Rectal smooth muscle tissue (tissue), 1 donor: ENCODE measurements around the gene B4GALNT3.
A peak's percentile ranks its signal among the peaks of the same experiment; 100 is the strongest.
"Not testable (repeated sequence)": the region's sequence is repeated elsewhere in the genome, so short reads cannot be mapped to it uniquely, and the experiment has no call there.

Source experiments
- H3K27ac ChIP-seq: one replicate; pipeline ENCODE4 v1.7.0; 2013; ENCODE audit warnings: low read depth, low read length, inconsistent platforms
- H3K27me3 ChIP-seq: one replicate; pipeline ENCODE4 v1.7.0; 2013; ENCODE audit warnings: low read length; ENCODE audit not compliant: control insufficient read depth, insufficient read depth
- H3K36me3 ChIP-seq: one replicate; pipeline ENCODE4 v1.7.0; 2013; ENCODE audit warnings: low read length; ENCODE audit not compliant: control insufficient read depth, insufficient read depth
- H3K4me1 ChIP-seq: one replicate; pipeline ENCODE4 v1.7.0; 2013; ENCODE audit warnings: low read length; ENCODE audit not compliant: control insufficient read depth, insufficient read depth
- H3K4me3 ChIP-seq: one replicate; pipeline ENCODE4 v1.7.0; 2013; ENCODE audit warnings: low read length
- H3K9ac ChIP-seq: one replicate; pipeline ENCODE4 v1.7.0; 2013; ENCODE audit warnings: low read length

Gene B4GALNT3

DNA sequence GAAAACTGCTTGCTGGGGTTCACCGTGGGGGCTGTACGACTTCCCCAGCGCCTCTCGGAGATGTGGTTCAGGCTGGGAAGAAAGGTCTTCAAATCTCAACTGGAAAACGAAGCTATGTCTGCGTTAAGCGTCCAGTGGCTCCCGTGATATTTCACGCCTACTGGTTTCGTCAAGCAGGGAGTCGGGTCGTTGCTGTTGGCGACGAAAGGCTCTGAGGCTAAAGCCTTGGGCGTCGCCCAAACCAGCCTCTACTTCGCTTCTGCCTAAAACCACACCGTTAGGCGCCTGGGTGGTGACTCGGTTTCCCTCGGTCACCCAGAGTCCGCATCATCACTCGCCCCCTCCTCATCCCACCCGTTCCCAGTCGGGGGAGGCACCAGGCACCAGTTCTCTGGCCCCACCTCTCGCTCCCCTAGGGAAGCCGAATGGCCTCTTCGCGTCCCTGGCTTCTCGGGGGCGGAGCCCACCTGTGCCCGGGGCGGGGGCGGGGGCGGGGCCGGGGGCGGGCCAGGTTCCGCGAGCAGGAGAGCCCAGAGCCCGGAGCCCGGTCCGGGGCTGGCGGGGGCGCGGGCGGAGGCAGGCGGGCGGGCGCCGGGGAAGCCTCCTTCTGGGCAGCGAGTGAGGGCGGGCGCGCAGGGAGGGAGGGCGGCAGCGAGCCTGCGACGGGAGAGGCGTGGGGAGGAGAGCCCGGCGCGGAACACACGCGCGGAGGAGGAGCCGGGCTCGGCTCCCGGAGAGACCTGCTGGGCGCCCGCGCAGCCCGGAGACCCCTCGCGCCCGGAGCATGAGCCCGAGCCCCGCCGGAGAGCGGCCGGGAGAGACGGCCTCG lies at the start of gene B4GALNT3:
B4GALNT3 (plus strand) TSS at position 510 of the 829 bp plus-strand sequence. CDS start 438 bp downstream, outside the sequence.
- Histone ChIP-seq H3K27ac (no peak within 1 kb of the TSS), H3K36me3 (no peaks in the 10 kb centered on the region), H3K4me1 (peaks cover 5% of the 10 kb centered on the region), H3K4me3 (peak within 1 kb of the TSS; percentile 75), H3K27me3 (peaks cover 5% of the 10 kb centered on the region), H3K9ac (peak within 1 kb of the TSS; percentile 12)

DNA sequence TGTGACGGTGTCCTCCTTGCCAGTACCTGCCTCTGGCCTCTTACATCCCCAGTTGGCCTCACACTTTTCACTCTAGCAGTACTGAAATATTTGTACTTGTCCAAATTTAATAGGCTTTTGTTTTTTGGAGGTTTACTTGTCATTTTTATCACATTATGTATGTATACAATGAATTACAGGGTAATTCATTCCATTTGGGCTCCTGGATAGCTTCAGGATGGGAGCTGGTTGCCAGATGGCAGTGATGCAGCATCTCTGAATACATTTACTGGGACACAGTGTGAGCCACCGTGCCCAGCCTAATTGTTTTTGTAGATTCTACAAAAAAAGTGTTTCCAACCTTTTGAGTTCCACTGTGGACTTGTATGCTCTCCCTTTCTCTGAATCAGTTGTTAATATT lies 44.9 kb upstream of the B4GALNT3 start:
- Histone ChIP-seq H3K36me3 (peaks cover 5% of the 10 kb centered on the region), H3K27me3 (no peaks in the 10 kb centered on the region), H3K27ac (no peak overlapping the region), H3K4me3 (no peak overlapping the region), H3K4me1 (no peaks in the 10 kb centered on the region), H3K9ac (no peak overlapping the region)

GRCh38 chr12:418432-418831 lies 41.3 kb upstream of the B4GALNT3 start:
- Histone ChIP-seq H3K9ac (no peak overlapping the region), H3K27me3 (no peaks in the 10 kb centered on the region), H3K4me3 (no peak overlapping the region), H3K4me1 (no peaks in the 10 kb centered on the region), H3K27ac (no peak overlapping the region), H3K36me3 (peaks cover 5% of the 10 kb centered on the region)

DNA sequence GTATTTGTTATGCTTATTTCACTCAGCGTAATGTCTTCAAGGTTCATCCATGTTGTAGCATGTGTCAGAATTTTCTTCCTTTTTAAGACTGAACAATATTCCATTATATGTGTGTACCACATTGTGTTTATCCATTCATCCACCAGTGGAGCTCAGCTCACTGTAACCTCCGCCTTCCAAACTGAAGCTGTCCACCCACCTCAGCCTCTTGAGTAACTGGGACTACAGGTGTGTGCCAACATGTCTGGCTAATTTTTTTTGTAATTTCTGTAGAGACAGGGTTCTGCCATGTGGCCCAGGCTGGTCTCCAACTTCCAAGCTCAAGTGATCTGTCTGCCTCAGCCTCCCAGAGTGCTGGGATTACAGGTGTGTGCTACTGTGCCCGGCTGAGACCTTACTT lies 37.2 kb upstream of the B4GALNT3 start:
- no peaks in the 10 kb centered on the region for H3K36me3 ChIP-seq

DNA sequence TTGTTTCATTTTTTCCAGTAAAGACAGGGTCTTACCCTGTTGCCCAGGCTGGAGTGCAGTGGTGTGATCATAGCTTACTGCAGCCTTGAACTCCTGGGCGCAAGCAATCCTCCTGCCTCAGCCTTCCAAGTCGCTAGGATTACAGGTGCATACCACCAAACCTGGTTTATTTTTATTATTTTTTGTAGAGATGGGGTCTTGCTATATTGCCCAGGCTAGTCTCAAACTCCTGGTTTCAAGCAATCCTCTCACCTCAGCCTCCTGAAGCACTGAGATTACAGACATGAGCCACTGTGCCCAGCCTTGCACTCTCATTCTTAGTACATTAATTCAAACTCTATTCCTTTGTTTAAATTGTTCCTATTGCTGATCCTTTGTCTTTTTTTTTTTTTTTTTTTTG lies 24.0 kb upstream of the B4GALNT3 start:
- not testable (repeated sequence) for H3K27ac ChIP-seq, H3K4me1 ChIP-seq, H3K9ac ChIP-seq, H3K36me3 ChIP-seq, H3K4me3 ChIP-seq, H3K27me3 ChIP-seq

More for the DNA sequence above, 37.2 kb upstream of the B4GALNT3 start:
- no peaks in the 10 kb centered on the region for H3K4me1 ChIP-seq
- H3K9ac ChIP-seq = no peak overlapping the region
- no peak overlapping the region for H3K4me3 ChIP-seq
- H3K27me3 ChIP-seq = no peaks in the 10 kb centered on the region
- H3K27ac ChIP-seq = no peak overlapping the region

DNA sequence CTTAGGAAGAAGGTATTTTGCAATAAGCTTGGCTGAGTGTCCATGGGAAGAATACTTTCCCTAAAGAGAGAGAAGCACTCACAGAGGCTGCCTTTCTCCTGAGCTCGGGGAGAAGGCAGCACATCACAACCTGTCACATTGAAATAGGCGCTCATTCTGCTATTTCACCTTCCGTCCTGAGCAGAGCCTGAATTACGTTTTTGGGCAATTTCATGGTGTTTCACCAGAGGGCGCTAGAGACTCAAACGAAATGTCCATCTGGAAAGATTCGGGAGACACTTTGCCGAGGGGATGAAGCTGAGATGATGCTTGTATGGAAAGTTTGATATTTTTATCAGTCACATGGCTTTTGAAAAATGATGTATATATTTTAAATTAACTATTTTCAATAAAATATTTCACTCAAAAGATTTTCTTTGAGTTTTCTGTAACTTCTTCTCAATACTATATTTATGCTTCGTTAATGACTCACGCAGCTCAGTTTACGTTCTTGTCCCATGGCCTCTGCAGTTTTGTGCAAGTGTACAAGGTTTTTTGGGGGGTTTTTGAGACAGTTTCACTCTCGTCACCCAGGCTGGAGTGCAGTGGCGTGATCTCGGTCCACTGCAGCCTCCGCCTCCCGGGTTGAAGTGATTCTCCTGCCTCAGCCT lies 17.4 kb upstream of the B4GALNT3 start:
- Histone ChIP-seq H3K4me1 (no peaks in the 10 kb centered on the region), H3K4me3 (no peak overlapping the region), H3K9ac (no peak overlapping the region), H3K36me3 (no peaks in the 10 kb centered on the region), H3K27me3 (no peaks in the 10 kb centered on the region), H3K27ac (no peak overlapping the region)

DNA sequence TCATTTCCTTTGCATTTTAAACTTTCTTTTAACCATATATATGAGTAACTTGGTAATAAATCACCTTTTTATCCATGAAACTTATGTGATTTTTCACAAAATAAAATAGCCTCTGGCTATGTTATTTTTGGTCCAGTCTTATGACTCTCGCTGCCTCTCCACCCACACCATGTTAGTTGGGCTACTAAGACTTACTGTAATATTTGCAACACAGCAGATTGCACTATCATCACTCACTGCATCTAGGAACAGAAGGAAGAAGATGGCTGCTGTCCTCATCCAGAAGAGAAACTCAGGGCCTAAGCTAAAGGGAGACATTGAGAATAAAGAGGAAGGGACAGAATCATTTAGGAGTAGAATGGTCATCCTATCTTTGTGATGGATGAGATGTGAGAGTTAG lies 12.6 kb upstream of the B4GALNT3 start:
- Histone ChIP-seq H3K4me1 (no peaks in the 10 kb centered on the region), H3K9ac (no peak overlapping the region), H3K27ac (no peak overlapping the region), H3K4me3 (no peak overlapping the region), H3K36me3 (no peaks in the 10 kb centered on the region), H3K27me3 (peaks cover 3% of the 10 kb centered on the region)

DNA sequence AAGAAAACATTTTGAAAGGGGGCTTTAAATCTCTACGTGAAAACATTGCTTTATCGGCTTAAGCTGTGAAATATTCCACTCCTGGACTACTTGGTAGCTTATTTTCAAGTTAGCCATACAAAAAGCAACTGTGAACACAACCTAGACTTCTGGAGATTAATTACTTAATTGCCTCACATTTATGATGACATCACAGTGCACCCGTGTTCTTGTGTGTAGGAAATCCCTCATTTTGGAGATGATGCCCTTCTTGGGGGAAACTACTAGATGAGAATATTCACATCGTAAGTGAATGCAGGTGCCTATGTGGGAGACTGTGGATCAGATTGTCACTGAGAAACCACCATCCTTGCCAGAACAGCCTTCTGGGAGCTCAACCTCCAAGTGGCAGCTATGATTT lies 10.5 kb upstream of the B4GALNT3 start:
- Histone ChIP-seq H3K36me3 (no peaks in the 10 kb centered on the region), H3K4me3 (no peak overlapping the region), H3K9ac (no peak overlapping the region), H3K4me1 (no peaks in the 10 kb centered on the region), H3K27me3 (peaks cover 3% of the 10 kb centered on the region), H3K27ac (no peak overlapping the region)

DNA sequence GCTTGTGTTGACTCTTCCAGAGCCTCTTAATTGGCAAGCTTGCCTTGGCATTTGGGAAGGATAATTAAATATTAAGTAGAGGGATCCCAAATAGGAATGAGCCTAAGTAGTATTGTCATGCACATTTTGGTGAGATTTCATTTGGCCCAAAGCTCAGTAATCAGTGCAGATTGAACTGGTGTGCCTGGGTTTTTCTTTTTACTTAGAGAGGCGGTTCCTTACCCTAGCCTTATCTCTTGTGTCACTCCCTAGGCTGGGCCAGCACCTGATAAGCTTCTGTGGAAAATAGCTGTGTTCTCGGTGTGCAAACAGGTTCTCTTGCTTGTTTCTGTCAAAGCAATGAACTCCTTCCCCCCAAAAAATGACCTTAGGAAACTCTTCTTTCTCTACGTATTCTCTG lies 9.3 kb upstream of the B4GALNT3 start:
- Histone ChIP-seq H3K4me1 (no peaks in the 10 kb centered on the region), H3K9ac (no peak overlapping the region), H3K27me3 (peaks cover 3% of the 10 kb centered on the region), H3K4me3 (no peak overlapping the region), H3K36me3 (no peaks in the 10 kb centered on the region), H3K27ac (no peak overlapping the region)

- H3K9ac ChIP-seq = no peak overlapping the region
- no peaks in the 10 kb centered on the region for H3K4me1 ChIP-seq
- no peaks in the 10 kb centered on the region for H3K36me3 ChIP-seq
- H3K4me3 ChIP-seq = no peak overlapping the region
- no peak overlapping the region for H3K27ac ChIP-seq
- H3K27me3 ChIP-seq = peaks cover 3% of the 10 kb centered on the region
Observed at GRCh38 chr12:452667-453210, 7.0 kb upstream of the B4GALNT3 start.

DNA sequence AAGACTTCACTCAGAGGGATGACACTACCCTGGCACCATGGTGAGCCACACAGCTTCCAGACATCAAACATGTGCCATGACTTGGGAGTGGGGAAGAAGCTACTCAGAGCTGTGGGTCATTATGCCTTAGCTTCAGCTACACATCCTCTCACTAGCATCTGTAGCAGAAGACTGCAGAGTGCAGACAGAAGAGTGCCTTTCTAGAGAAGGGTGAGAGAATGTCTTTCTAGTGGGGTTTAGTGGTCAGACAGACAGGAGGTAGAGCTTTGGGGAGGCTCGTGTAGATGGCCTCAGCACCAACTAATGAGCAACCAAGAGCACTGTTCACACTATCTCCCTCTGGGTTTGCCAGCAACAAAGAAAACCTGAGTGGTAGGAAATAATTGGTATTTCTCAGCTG lies 4.9 kb upstream of the B4GALNT3 start:
- Histone ChIP-seq H3K27ac (no peak overlapping the region), H3K9ac (no peak overlapping the region), H3K4me3 (no peak overlapping the region)

DNA sequence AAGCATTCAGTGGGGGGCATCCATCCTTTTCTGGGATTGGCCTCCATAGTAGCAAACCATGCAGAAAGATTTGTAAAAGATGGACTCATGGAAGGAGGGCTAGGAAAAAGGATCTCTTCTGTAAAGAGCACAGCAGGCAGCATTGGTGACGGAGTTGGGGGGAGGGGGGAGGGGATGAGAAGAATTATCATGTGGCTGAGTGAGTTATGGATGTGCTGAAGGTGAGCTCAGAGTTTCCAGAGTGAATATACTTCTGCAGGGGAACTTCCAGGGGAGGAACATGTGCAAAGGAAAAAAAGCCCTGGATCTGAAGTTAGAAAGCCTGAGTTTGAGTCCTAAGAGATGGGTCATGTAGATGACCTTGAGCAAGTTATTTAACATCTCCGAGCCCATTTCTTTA lies 3.9 kb upstream of the B4GALNT3 start:
- Histone ChIP-seq H3K36me3 (no peaks in the 10 kb centered on the region), H3K27ac (no peak overlapping the region), H3K27me3 (peaks cover 5% of the 10 kb centered on the region), H3K4me1 (peaks cover 5% of the 10 kb centered on the region), H3K9ac (no peak overlapping the region), H3K4me3 (no peak overlapping the region)

More for the DNA sequence above, 4.9 kb upstream of the B4GALNT3 start:
- H3K27me3 ChIP-seq = peaks cover 5% of the 10 kb centered on the region
- no peaks in the 10 kb centered on the region for H3K36me3 ChIP-seq
- peaks cover 5% of the 10 kb centered on the region for H3K4me1 ChIP-seq
